Measurements from ENCODE around the gene ARMC10.
A peak's percentile ranks its signal among the peaks of the same experiment; 100 is the strongest.
"Not testable (repeated sequence)": the region's sequence is repeated elsewhere in the genome, so short reads cannot be mapped to it uniquely, and the experiment has no call there.

ARMC10 gene

DNA sequence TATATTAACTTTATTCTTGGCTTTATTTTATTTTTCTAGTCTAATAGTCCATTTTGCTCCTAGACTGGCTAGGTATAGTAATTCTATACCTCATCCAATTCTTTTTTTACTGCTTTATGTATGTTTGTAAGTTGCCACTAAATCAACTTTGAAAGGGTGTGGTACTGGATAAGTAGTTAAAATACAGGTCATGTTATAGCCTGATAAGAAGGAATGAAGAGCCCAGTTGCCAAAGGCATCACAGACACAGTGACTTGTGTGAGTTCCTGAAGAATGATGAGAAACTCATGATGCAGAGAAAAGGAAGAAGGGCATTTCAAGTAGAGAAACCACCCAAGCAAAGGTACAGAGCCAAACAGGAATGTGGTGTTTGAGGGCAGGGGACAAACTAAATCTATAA lies 46.7 kb downstream of the ARMC10 start:
- DNase-seq (ENCODE audit: insufficient read length, low spot score) (no peak), FAIRE-seq (no peak)

DNA sequence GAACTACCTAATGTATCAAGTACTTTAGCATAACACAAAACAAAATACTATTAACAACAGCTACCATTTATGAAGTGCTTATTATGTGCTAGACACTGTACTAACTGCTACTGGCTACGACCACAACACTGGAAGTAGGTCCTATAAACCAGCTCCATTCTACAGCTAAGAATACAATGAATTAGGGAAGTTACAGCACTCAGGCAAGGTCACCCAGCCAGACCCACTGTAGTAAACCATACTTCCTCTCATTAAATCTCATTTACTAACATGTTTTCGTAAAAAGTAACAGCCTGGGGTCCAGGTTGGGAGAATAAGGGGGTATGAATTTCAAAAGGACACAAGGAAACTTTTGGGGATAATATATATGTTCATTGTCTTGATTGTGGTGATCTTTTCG lies 48.6 kb downstream of the ARMC10 start:
- DNase-seq (ENCODE audit: insufficient read length, low spot score) (no peak), FAIRE-seq (no peak)

DNA sequence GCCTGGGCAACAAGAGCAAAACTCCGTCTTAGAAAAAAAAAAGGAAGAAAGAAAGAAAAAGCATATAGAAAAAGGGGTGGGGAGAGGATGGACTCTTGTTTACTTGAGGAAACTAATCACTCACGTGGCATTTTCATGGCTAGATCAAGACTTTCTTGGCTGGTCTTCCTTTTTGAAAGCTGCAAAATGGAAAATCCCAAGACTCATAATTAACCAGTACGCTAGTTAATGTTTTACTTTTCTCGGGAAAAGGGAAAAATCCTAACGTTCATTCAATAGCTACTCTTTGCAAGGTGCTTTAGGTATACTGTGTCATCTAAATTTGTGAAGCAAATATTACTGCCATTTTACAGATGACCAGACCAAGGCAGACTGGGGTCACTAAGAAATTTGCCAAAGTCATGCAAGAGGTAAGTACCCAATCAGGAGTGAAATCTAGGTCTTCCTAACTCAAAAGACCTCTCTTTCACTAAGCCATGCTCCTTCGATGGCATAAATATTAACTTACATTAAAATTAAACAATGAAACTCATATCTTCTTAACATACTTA lies 49.6 kb downstream of the ARMC10 start:
- FAIRE-seq (no peak), DNase-seq (ENCODE audit: insufficient read length, low spot score) (no peak)

DNA sequence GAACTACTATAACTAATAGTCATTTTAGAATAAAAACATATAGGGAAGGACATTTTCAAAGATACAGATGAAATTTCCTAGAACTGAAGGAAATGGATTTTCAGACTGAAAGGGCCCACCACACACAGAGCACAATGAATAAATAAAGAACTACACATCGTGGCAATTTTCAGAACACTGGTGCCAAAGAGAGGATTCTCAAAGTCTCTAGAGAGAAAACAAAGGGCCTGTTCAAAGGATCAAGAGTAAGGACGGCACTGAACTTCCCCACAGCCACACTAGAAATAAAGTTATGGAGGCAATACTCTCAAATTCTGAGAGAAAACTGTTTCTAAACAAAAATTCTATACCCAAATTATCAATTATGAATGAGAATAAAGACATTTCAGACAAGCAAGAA lies 52.1 kb downstream of the ARMC10 start:
- FAIRE-seq, result no peak
- no peak for DNase-seq (ENCODE audit: insufficient read length, low spot score)

DNA sequence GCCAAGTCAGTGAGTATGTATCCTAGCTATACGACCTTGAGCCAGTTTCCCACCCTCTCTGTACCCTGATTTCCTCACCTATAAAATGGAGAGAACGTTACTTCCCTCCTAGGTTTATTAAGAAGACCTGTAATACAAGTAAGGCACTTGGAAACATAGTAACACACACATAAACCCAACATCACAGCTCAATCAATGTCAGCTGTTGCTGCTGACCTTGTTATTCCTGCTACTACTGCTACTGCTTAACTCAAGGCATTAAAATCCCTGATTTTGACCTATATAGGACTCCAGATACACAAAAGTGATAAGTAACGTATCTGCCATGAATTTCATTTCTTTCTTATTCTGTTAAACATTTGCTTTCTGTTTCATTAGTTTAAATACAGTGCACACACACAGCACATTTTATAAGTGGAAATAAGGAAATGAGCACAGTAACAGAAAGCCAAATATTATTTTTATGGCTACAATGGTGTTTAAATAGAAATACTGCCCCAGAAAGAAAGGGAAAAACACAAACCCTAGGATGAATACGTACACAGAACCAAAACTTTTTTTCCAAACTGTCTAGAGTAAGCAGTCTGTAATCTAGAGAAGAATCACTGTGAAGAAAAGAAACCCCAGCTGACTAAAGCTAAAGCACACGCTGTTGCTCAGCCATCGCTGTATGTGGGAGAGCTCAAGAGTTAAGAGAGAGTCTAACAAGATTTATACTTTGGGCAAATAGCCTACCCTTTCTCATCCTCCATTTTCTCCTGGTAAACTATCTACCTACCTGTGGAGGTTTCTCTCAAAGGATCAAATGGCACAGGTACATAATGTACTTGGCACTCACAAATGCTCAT lies 55.0 kb downstream of the ARMC10 start:
- no peak for DNase-seq (ENCODE audit: insufficient read length, low spot score)
- FAIRE-seq, result no peak

DNA sequence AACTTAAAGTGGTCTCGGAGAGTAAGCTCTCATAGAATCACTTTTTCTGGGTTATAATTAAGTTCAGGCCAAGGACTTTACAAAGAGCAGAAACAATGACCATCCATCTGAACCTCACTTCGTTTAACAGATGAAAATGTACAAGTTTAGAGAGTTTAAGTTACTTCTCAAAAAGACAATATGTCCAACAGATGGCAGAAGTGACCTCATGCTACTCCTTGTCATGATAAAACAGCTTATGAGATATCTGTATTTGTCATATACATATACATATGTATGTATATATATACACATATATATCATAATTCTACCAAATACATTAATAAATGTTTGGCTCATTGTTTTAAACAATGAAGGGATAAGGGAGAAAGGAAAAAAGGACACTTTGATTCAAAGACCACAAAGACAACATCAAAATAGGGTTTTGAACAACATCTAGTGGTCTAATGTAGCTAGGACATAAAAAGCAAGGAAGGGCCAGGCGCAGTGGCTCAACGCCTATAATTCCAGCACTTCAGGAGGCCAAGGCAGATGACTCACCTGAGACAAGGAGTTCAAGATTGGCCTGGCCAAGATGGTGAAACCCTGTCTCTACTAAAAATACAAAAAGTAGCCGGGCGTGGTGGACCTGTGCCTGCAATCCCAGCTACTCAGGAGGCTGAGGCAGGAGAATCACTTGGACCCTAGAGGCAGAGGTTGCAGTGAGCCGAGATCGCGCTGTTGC lies 56.1 kb downstream of the ARMC10 start:
- DNase-seq (ENCODE audit: insufficient read length, low spot score), result no peak
- FAIRE-seq, result no peak

DNA sequence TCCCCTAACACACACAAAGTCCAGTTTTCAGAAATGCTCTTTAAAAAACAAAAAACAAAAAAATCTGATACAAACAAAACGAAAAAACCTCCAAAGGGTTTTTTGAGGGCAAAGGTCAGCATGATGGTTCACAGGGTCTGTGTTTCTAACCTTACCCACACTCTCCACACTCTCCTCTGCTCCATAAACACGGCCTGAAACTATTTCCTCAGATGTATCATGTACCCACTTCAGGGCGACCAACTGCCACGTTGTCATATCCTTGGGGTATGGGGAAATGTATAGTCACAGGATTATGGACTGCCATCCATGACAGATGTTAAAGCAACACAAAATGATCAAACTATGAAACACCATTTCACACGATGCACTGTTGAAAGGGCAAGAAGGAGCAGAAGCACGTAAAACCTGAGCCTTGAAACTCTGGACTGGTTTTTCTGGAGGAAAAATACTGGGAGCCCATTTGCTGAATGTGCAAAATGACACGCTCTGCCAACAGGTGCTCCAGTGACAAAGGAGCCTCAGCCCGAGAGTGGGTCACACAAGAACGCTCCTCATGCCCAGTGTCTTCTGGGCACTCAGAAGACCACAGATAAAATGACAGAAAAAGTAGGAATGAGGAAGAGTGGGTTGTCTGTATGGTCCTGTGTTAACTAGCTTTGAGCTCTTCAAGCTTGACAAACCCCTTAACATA lies 58.2 kb downstream of the ARMC10 start:
- FAIRE-seq (no peak), DNase-seq (ENCODE audit: insufficient read length, low spot score) (no peak)

DNA sequence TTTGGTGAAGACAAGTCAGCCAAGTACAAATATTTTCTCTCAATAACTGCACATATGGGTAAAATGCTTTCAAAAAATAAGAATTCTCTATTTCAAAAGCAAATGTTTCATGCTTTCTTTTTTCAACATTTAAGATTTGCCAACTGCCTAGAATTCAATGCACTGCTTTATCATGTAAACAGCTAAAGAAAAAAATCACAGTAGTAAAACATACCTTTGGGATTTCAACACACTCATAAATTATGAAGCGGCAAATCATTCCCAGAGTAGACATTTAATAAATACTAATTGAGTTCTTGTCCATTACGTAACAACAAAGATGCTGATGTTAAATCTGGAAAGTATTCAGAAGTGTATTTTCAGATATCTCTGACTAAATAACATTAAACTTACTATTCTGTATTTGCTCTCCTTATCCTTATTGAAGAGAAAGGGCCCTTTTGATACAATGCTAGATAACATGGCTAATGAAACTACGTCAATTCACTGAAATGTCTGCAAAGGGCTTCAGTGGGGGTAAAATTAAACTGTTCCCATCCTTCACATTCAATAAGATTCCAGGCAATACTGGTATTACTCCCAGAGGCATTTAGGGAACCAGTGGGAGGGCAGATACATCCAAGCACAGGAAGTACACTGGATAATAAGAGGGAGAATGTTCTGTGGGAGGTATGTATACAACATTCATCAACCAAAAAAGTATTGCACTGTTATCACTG lies 60.1 kb downstream of the ARMC10 start:
- no peak for DNase-seq (ENCODE audit: insufficient read length, low spot score)
- FAIRE-seq, result no peak

DNA sequence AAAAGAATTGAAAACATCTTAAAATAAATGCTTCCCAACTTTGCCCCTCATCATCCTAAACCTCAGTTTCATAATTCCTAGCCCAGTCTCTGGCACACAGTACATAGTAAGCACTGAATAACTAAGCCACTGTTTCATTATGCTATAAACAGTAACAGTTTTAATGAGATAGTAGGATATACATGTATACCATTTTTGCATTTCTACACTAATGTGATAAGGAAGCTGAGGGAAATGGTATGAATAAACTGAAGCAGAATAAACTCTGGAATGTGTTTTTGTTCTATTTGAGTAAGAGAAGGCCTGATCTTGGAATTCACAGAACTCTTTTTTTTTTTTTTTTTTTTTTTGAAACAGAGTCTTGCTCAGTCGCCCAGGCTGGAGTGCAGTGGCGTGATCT lies 65.1 kb downstream of the ARMC10 start:
- no peak for DNase-seq (ENCODE audit: insufficient read length, low spot score)
- no peak for FAIRE-seq

DNA sequence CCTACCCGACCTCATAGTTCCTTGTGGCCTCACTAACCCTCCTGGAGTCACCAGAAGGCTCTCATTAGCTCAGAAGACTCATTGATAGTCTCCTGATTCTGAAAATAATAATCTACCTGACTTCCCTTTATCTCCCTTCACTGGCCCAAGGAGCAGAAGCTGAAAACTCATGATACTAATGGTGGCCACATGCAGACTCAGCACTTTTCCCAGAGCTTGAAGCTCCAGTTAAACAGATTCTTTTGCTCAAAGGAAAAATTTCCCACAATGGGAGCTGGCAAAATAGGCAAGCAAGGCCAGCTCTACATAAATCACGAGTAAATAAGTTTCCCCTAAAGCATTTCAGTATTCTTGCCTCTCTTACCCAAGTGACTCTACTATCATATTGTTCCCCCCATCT lies 65.7 kb downstream of the ARMC10 start:
- DNase-seq (ENCODE audit: insufficient read length, low spot score), result no peak
- FAIRE-seq, result no peak

DNA sequence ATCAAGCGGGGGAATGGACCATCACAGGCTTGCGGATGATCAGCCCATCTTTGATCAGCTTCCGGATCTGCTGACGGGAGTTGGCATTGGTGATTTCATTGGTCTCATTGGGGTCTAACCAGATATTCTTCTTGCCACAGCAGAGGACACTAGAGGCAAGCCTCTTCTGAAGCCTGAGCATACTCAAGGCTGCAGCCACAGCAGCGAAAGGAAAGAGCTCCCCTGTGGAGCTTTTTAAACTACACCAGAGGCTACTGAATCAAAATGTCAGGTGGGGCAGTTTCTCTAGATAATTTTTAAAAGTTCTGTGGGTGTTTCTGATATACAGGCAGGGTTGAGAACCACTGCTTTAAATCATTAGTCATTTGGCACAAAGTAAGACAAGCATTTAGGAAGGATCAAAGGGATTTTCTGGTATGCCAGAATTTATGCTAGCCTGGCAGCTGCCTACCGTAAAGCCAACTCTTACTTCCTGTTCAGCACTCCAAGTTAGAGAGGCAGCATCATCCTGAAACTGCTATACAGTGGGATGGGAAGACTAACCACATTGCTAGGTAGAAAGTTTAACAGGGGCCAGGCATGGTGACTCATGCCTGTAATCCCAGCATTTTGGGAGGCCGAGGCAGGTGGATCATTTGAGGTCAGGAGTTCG lies 66.9 kb downstream of the ARMC10 start:
- FAIRE-seq, result no peak
- no peak for DNase-seq (ENCODE audit: insufficient read length, low spot score)

DNA sequence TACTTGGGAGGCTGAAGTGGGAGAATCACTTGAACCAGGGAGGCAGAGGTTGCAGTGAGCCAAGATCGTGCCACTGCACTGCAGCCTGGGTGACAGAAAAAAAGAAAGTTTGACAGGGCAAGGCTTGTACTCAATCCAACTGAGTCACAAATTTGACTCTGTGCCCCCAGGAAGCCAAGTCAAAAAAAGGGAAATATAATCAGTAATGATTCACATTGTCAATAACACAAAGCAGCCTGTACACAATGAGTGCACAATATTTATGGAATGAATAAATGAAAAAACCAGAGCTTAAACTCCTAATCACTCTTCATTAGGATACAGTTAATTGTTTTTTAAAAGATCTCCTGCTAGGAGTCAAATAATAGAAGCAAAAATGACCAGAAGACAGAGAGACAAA lies 67.6 kb downstream of the ARMC10 start:
- no peak for DNase-seq (ENCODE audit: insufficient read length, low spot score)
- no peak for FAIRE-seq

DNA sequence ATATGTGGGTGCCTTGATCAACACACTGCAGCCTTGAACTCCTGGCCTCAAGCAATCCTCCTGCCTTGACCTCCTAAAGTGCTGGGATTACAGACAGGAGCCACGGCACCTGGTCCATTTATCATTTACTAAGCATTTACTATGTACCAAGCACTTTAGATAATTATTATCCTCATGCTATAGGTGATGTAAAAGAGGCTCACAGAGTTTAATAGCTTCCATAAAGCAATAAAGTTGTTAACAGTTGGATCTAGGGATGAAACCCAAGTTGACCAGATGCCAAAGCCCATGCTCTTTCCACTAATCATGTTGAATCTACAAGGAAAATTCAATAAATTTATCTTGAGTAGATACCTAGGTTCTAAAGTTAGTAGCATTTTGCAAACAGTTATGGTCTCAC lies 68.9 kb downstream of the ARMC10 start:
- DNase-seq (ENCODE audit: insufficient read length, low spot score), result no peak
- FAIRE-seq, result no peak

DNA sequence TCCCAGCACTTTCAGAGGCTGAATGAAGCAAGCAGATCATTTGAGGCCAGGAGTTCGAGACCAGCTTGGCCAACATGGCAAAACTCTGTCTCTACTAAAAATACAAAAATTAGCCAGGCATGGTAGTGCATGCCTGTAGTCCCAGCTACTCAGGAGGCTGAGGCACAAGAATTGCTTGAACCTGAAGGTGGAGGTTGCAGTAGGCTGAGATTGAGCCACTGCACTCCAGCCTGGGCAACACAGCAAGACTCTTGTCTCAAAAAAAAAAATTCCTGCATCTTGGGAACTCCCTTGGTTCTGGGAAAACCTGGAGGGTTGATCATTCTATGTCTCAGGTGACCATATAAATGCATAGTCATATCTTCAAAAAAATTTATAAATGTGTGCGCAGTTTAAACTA lies 69.8 kb downstream of the ARMC10 start:
- not testable (repeated sequence) for DNase-seq (ENCODE audit: insufficient read length, low spot score); FAIRE-seq

DNA sequence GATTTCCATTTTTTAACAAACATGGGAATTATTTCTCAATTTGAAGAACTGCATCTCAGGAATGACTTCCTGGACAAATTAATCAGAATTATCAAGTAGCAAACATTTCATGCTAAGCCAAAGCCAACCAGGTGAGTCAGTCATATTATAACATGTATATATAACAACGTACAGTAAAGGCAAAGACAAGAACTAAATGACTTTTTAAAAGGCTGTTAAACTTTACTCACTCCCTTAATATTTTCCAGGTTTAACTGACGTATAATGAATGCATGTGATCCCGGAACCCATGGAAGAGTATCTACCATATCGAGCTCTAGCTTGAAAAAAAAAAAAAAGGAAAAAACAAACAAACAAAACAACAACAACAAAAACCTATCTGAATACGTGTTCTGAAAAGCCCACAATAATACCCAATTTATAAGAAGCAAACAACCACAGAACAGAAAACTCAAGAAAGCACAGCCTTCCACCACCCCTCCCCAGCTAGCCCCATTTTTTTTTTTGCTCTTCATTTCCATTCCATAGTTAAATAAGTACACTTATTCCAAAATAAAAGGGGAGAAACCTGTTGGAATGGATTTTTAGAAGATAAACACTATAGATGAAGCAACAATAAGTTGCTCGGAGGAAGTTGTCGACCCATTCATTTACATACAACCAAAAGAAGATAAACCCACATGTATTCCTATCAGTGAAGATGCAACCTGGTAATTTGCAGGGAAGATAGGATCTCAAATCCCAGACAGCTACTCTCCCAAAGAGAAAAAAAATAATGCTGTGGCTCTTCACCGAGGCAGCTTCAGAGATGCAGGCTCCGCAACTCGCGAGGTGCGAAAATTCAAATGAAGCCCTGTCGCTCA lies 73.4 kb downstream of the ARMC10 start:
- DNase-seq (ENCODE audit: insufficient read length, low spot score) (no peak), FAIRE-seq (peak; percentile 67)

Measured in GM19239 (cell line).